ENCODE data around the gene YWHAG. TPM values are rescaled to one million over a fixed set of nuclear protein-coding genes. Genes with fewer than 3 reads are reported as not detected.

The YWHAG gene
- polyA plus RNA-seq, 1 experiment: 48.8 TPM

- 0 out of 2 replicates have a peak, but pooled peaks cover 2% of the 10 kb centered on the region for H3K36me3 ChIP-seq (ENCODE audit: control insufficient read depth, insufficient read depth, low read length)
- CTCF ChIA-PET: no interaction called here
- no peaks in the 10 kb centered on the region for H3K27me3 ChIP-seq (ENCODE audit: control insufficient read depth, insufficient read depth, low read length)
- POLR2A ChIA-PET: no interaction called here
- peak overlapping the region; percentile 99 for H3K4me3 ChIP-seq (ENCODE audit: low read depth, low read length)
- TF ChIP-seq CTCF (IDR thresholded peaks at IDR 0.05; ENCODE audit: insufficient read depth, low read depth, low read length): no peak
- no peak for DNase-seq (ENCODE audit: low read depth)
These were observed 1.2 kb downstream of the YWHAG start for GRCh38 chr7:76357475-76358010.

- Histone ChIP-seq H3K27me3 (ENCODE audit: control insufficient read depth, insufficient read depth, low read length) (no peaks in the 10 kb centered on the region), H3K4me3 (ENCODE audit: low read depth, low read length) (peak overlapping the region; percentile 99), H3K36me3 (ENCODE audit: control insufficient read depth, insufficient read depth, low read length) (0 out of 2 replicates have a peak, but pooled peaks cover 2% of the 10 kb centered on the region)
- ChIA-PET CTCF (no interaction called here), POLR2A (no interaction called here)
- TF ChIP-seq CTCF (IDR thresholded peaks at IDR 0.05; ENCODE audit: insufficient read depth, low read depth, low read length): 0 out of 2 replicates have a peak, but pooled peaks have one; percentile 4
- no peak for DNase-seq (ENCODE audit: low read depth)
These were observed 2.0 kb downstream of the YWHAG start for GRCh38 chr7:76356823-76357222.

- TF ChIP-seq CTCF (IDR thresholded peaks at IDR 0.05; ENCODE audit: insufficient read depth, low read depth, low read length): no peak
- ChIA-PET POLR2A (no interaction called here), CTCF (no interaction called here)
- DNase-seq (ENCODE audit: low read depth): no peak
- 0 out of 2 replicates have a peak, but pooled peaks cover 2% of the 10 kb centered on the region for H3K36me3 ChIP-seq (ENCODE audit: control insufficient read depth, insufficient read depth, low read length)
- no peaks in the 10 kb centered on the region for H3K27me3 ChIP-seq (ENCODE audit: control insufficient read depth, insufficient read depth, low read length)
- no peak overlapping the region for H3K4me3 ChIP-seq (ENCODE audit: low read depth, low read length)
These were observed 2.7 kb downstream of the YWHAG start for GRCh38 chr7:76356115-76356514.

- CTCF ChIA-PET: interaction anchor here (0.6 to 1.1 kb wide), 3 partner anchors 15 to 60 kb away, joined by 3 read pairs; no protein-coding TSS in a partner anchor
- TF ChIP-seq CTCF (IDR thresholded peaks at IDR 0.05; ENCODE audit: insufficient read depth, low read depth, low read length): no peak
- POLR2A ChIA-PET: no interaction called here
These were observed 3.6 kb downstream of the YWHAG start for GRCh38 chr7:76354981-76355730.

GRCh38 chr7:76354516-76354915 is 4.3 kb downstream of the YWHAG start:
- Histone ChIP-seq H3K36me3 (ENCODE audit: control insufficient read depth, insufficient read depth, low read length) (peaks cover 8% of the 10 kb centered on the region), H3K4me3 (ENCODE audit: low read depth, low read length) (no peak overlapping the region), H3K27me3 (ENCODE audit: control insufficient read depth, insufficient read depth, low read length) (no peaks in the 10 kb centered on the region)
- CTCF ChIA-PET: interaction anchor here (0.7 to 1.1 kb wide), 2 partner anchors 14 to 36 kb away, joined by 3 read pairs; no protein-coding TSS in a partner anchor
- TF ChIP-seq CTCF (IDR thresholded peaks at IDR 0.05; ENCODE audit: insufficient read depth, low read depth, low read length): no peak
- DNase-seq (ENCODE audit: low read depth): no peak
- POLR2A ChIA-PET: no interaction called here

More at GRCh38 chr7:76354981-76355730, 3.6 kb downstream of the YWHAG start:
- Histone ChIP-seq H3K36me3 (ENCODE audit: control insufficient read depth, insufficient read depth, low read length) (peaks cover 5% of the 10 kb centered on the region; the same call in 1 of the 2 replicates), H3K27me3 (ENCODE audit: control insufficient read depth, insufficient read depth, low read length) (no peaks in the 10 kb centered on the region), H3K4me3 (ENCODE audit: low read depth, low read length) (no peak overlapping the region)
- DNase-seq (ENCODE audit: low read depth): no peak

Data from BJ (cell line).